Mammary epithelial cell (primary cell): ENCODE measurements around the gene ANK3.

Experiments used
- CTCF ChIP-seq, 2 donors: IDR thresholded peaks in 1 of 2; conservative IDR thresholded peaks in 1 of 2; 2 replicates each; pipeline ENCODE4 v1.5.1; 2011 to 2012; ENCODE audit warnings: inconsistent platforms in 2 of 2, low read length in 2 of 2, mild to moderate bottlenecking in 2 of 2, control low read depth in 1 of 2, low read depth in 1 of 2; ENCODE audit not compliant: insufficient read depth in 1 of 2; ENCODE audit errors: extremely low read depth in 1 of 2
- EZH2 ChIP-seq: IDR thresholded peaks from 2 replicates; pipeline ENCODE4 v1.6.1; 2012; ENCODE audit warnings: low read length, inconsistent platforms, borderline replicate concordance

GRCh38 chr10:60139798-60140566, 249.7 kb downstream of the ANK3 start:
- TF ChIP-seq CTCF (conservative IDR thresholded peaks at IDR 0.05 in 1 of 2, IDR thresholded peaks at IDR 0.05 in 1 of 2; ENCODE audit: extremely low read depth in 1 of 2, insufficient read depth in 1 of 2, low read depth in 1 of 2, low read length in 2 of 2) (no peak), EZH2 (no peak)
